ENCODE measurements around the gene GBP7.

GRCh38 chr1:89170170-89171066 lies 5.4 kb downstream of the GBP7 start:
- TF ChIP-seq ATF3 (IDR thresholded peaks at IDR 0.05): no peak
- TF ChIP-seq JUND (IDR thresholded peaks at IDR 0.05): no peak
- TF ChIP-seq REST (IDR thresholded peaks at IDR 0.05): no peak
- TF ChIP-seq, protein P1, sequence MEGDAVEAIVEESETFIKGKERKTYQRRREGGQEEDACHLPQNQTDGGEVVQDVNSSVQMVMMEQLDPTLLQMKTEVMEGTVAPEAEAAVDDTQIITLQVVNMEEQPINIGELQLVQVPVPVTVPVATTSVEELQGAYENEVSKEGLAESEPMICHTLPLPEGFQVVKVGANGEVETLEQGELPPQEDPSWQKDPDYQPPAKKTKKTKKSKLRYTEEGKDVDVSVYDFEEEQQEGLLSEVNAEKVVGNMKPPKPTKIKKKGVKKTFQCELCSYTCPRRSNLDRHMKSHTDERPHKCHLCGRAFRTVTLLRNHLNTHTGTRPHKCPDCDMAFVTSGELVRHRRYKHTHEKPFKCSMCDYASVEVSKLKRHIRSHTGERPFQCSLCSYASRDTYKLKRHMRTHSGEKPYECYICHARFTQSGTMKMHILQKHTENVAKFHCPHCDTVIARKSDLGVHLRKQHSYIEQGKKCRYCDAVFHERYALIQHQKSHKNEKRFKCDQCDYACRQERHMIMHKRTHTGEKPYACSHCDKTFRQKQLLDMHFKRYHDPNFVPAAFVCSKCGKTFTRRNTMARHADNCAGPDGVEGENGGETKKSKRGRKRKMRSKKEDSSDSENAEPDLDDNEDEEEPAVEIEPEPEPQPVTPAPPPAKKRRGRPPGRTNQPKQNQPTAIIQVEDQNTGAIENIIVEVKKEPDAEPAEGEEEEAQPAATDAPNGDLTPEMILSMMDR (IDR thresholded peaks at IDR 0.05; ENCODE audit: low read depth, low read length, missing input control): no peak
- TF ChIP-seq TAF1 (conservative IDR thresholded peaks at IDR 0.05): no peak
- TF ChIP-seq, protein P2, sequence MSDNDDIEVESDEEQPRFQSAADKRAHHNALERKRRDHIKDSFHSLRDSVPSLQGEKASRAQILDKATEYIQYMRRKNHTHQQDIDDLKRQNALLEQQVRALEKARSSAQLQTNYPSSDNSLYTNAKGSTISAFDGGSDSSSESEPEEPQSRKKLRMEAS (IDR thresholded peaks at IDR 0.05): no peak
- no peak for TF ChIP-seq RAD21 (IDR thresholded peaks at IDR 0.05)

Measured in liver (tissue), 3 donors.